ENCODE results near the gene RLF. TPM values are rescaled to one million over a fixed set of nuclear protein-coding genes. Genes with fewer than 3 reads are reported as not detected.

The RLF gene
- 29.2 TPM for total RNA-seq

- no peaks in the 10 kb centered on the region for H3K27me3 ChIP-seq (ENCODE audit: control insufficient read depth in 3 of 3, insufficient read depth in 3 of 3, low read length in 3 of 3)
- H3K9me3 ChIP-seq (ENCODE audit: control insufficient read depth in 3 of 3, low read length in 3 of 3): no peaks in the 10 kb centered on the region
- H3K9ac ChIP-seq (ENCODE audit: low read depth in 1 of 3, low read length in 3 of 3): peak within 1 kb of the TSS; percentile 97 to 99 (median 98)
- H3K4me1 ChIP-seq (ENCODE audit: control insufficient read depth in 3 of 3, insufficient read depth in 3 of 3, low read length in 3 of 3): peaks cover 5 to 27% (median 18%) of the 10 kb centered on the region in 3 donors
- peak within 1 kb of the TSS; percentile 82 to 95 (median 94) for H3K4me3 ChIP-seq (ENCODE audit: low read length in 3 of 3)
- H3K27ac ChIP-seq (ENCODE audit: low read depth, low read length): peak within 1 kb of the TSS; percentile 99
- no peaks in the 10 kb centered on the region for H3K36me3 ChIP-seq (ENCODE audit: control insufficient read depth in 3 of 3, insufficient read depth in 3 of 3, low read length in 3 of 3)
Measured at GRCh38 chr1:40161125-40161887, at the start of gene RLF. TSS of gene RLF (plus strand) at chr1:40161387. CDS start at chr1:40161400, 13 bp downstream.

GRCh38 chr1:40114400-40114799, 46.8 kb upstream of the RLF start:
- Histone ChIP-seq H3K27ac (ENCODE audit: low read depth, low read length) (no peak overlapping the region), H3K27me3 (ENCODE audit: control insufficient read depth in 3 of 3, insufficient read depth in 3 of 3, low read length in 3 of 3) (peaks cover 3 to 14% (median 4%) of the 10 kb centered on the region in 3 donors), H3K9ac (ENCODE audit: low read depth in 1 of 3, low read length in 3 of 3) (no peak overlapping the region), H3K9me3 (ENCODE audit: control insufficient read depth in 3 of 3, low read length in 3 of 3) (peaks cover 0 to 3% (median 0%) of the 10 kb centered on the region in 3 donors), H3K4me3 (ENCODE audit: low read length in 3 of 3) (no peak overlapping the region), H3K4me1 (ENCODE audit: control insufficient read depth in 3 of 3, insufficient read depth in 3 of 3, low read length in 3 of 3) (no peaks in the 10 kb centered on the region), H3K36me3 (ENCODE audit: control insufficient read depth in 3 of 3, insufficient read depth in 3 of 3, low read length in 3 of 3) (no peaks in the 10 kb centered on the region)

- Histone ChIP-seq H3K9me3 (ENCODE audit: control insufficient read depth in 3 of 3, low read length in 3 of 3) (no peaks in the 10 kb centered on the region), H3K4me1 (ENCODE audit: control insufficient read depth in 3 of 3, insufficient read depth in 3 of 3, low read length in 3 of 3) (no peaks in the 10 kb centered on the region), H3K27me3 (ENCODE audit: control insufficient read depth in 3 of 3, insufficient read depth in 3 of 3, low read length in 3 of 3) (peaks cover 3 to 8% (median 4%) of the 10 kb centered on the region in 3 donors), H3K4me3 (ENCODE audit: low read length in 3 of 3) (no peak overlapping the region), H3K27ac (ENCODE audit: low read depth, low read length) (no peak overlapping the region), H3K9ac (ENCODE audit: low read depth in 1 of 3, low read length in 3 of 3) (no peak overlapping the region), H3K36me3 (ENCODE audit: control insufficient read depth in 3 of 3, insufficient read depth in 3 of 3, low read length in 3 of 3) (no peaks in the 10 kb centered on the region)
Measured at GRCh38 chr1:40120128-40120527, 41.1 kb upstream of the RLF start.

GRCh38 chr1:40122855-40123254, 38.3 kb upstream of the RLF start:
- no peaks in the 10 kb centered on the region for H3K36me3 ChIP-seq (ENCODE audit: control insufficient read depth in 3 of 3, insufficient read depth in 3 of 3, low read length in 3 of 3)
- no peaks in the 10 kb centered on the region for H3K4me1 ChIP-seq (ENCODE audit: control insufficient read depth in 3 of 3, insufficient read depth in 3 of 3, low read length in 3 of 3)
- H3K27ac ChIP-seq (ENCODE audit: low read depth, low read length): no peak overlapping the region
- H3K9me3 ChIP-seq (ENCODE audit: control insufficient read depth in 3 of 3, low read length in 3 of 3): no peaks in the 10 kb centered on the region
- no peak overlapping the region for H3K4me3 ChIP-seq (ENCODE audit: low read length in 3 of 3)
- H3K27me3 ChIP-seq (ENCODE audit: control insufficient read depth in 3 of 3, insufficient read depth in 3 of 3, low read length in 3 of 3): peaks cover 3 to 8% (median 4%) of the 10 kb centered on the region in 3 donors
- no peak overlapping the region for H3K9ac ChIP-seq (ENCODE audit: low read depth in 1 of 3, low read length in 3 of 3)

GRCh38 chr1:40130892-40131291, 30.3 kb upstream of the RLF start:
- Histone ChIP-seq H3K27me3 (ENCODE audit: control insufficient read depth in 3 of 3, insufficient read depth in 3 of 3, low read length in 3 of 3) (peaks cover 14 to 22% (median 19%) of the 10 kb centered on the region in 3 donors), H3K4me1 (ENCODE audit: control insufficient read depth in 3 of 3, insufficient read depth in 3 of 3, low read length in 3 of 3) (peaks cover 0 to 6% (median 5%) of the 10 kb centered on the region in 3 donors), H3K9ac (ENCODE audit: low read depth in 1 of 3, low read length in 3 of 3) (no peak overlapping the region), H3K4me3 (ENCODE audit: low read length in 3 of 3) (no peak overlapping the region), H3K36me3 (ENCODE audit: control insufficient read depth in 3 of 3, insufficient read depth in 3 of 3, low read length in 3 of 3) (no peaks in the 10 kb centered on the region), H3K9me3 (ENCODE audit: control insufficient read depth in 3 of 3, low read length in 3 of 3) (peaks cover 0 to 9% (median 0%) of the 10 kb centered on the region in 3 donors), H3K27ac (ENCODE audit: low read depth, low read length) (no peak overlapping the region)

- Histone ChIP-seq H3K4me3 (ENCODE audit: low read length in 3 of 3) (peak overlapping the region in 2 of 3 donors; percentile 49 to 52), H3K9me3 (ENCODE audit: control insufficient read depth in 3 of 3, low read length in 3 of 3) (peaks cover 0 to 9% (median 0%) of the 10 kb centered on the region in 3 donors), H3K27ac (ENCODE audit: low read depth, low read length) (no peak overlapping the region), H3K9ac (ENCODE audit: low read depth in 1 of 3, low read length in 3 of 3) (peak overlapping the region; percentile 32 to 57 (median 50)), H3K27me3 (ENCODE audit: control insufficient read depth in 3 of 3, insufficient read depth in 3 of 3, low read length in 3 of 3) (peaks cover 19 to 22% (median 21%) of the 10 kb centered on the region in 3 donors), H3K36me3 (ENCODE audit: control insufficient read depth in 3 of 3, insufficient read depth in 3 of 3, low read length in 3 of 3) (no peaks in the 10 kb centered on the region), H3K4me1 (ENCODE audit: control insufficient read depth in 3 of 3, insufficient read depth in 3 of 3, low read length in 3 of 3) (peaks cover 0 to 6% (median 5%) of the 10 kb centered on the region in 3 donors)
Measured at GRCh38 chr1:40132383-40133311, 28.5 kb upstream of the RLF start.

GRCh38 chr1:40133312-40133665, 27.9 kb upstream of the RLF start:
- H3K27ac ChIP-seq (ENCODE audit: low read depth, low read length): no peak overlapping the region
- H3K9ac ChIP-seq (ENCODE audit: low read depth in 1 of 3, low read length in 3 of 3): no peak overlapping the region
- H3K9me3 ChIP-seq (ENCODE audit: control insufficient read depth in 3 of 3, low read length in 3 of 3): peaks cover 0 to 9% (median 0%) of the 10 kb centered on the region in 3 donors
- H3K4me3 ChIP-seq (ENCODE audit: low read length in 3 of 3): peak overlapping the region in 1 of 3 donors; percentile 52
- H3K36me3 ChIP-seq (ENCODE audit: control insufficient read depth in 3 of 3, insufficient read depth in 3 of 3, low read length in 3 of 3): no peaks in the 10 kb centered on the region
- H3K4me1 ChIP-seq (ENCODE audit: control insufficient read depth in 3 of 3, insufficient read depth in 3 of 3, low read length in 3 of 3): peaks cover 0 to 6% (median 5%) of the 10 kb centered on the region in 3 donors
- peaks cover 19 to 22% (median 21%) of the 10 kb centered on the region in 3 donors for H3K27me3 ChIP-seq (ENCODE audit: control insufficient read depth in 3 of 3, insufficient read depth in 3 of 3, low read length in 3 of 3)

- Histone ChIP-seq H3K9me3 (ENCODE audit: control insufficient read depth in 3 of 3, low read length in 3 of 3) (peaks cover 0 to 9% (median 0%) of the 10 kb centered on the region in 3 donors), H3K27ac (ENCODE audit: low read depth, low read length) (no peak overlapping the region), H3K9ac (ENCODE audit: low read depth in 1 of 3, low read length in 3 of 3) (no peak overlapping the region), H3K36me3 (ENCODE audit: control insufficient read depth in 3 of 3, insufficient read depth in 3 of 3, low read length in 3 of 3) (no peaks in the 10 kb centered on the region), H3K27me3 (ENCODE audit: control insufficient read depth in 3 of 3, insufficient read depth in 3 of 3, low read length in 3 of 3) (peaks cover 19 to 22% (median 21%) of the 10 kb centered on the region in 3 donors), H3K4me1 (ENCODE audit: control insufficient read depth in 3 of 3, insufficient read depth in 3 of 3, low read length in 3 of 3) (peaks cover 0 to 6% (median 5%) of the 10 kb centered on the region in 3 donors), H3K4me3 (ENCODE audit: low read length in 3 of 3) (no peak overlapping the region)
Measured at GRCh38 chr1:40133839-40134238, 27.3 kb upstream of the RLF start.

- Histone ChIP-seq H3K9ac (ENCODE audit: low read depth in 1 of 3, low read length in 3 of 3) (no peak overlapping the region), H3K4me1 (ENCODE audit: control insufficient read depth in 3 of 3, insufficient read depth in 3 of 3, low read length in 3 of 3) (no peaks in the 10 kb centered on the region), H3K27ac (ENCODE audit: low read depth, low read length) (no peak overlapping the region), H3K27me3 (ENCODE audit: control insufficient read depth in 3 of 3, insufficient read depth in 3 of 3, low read length in 3 of 3) (peaks cover 3 to 15% (median 6%) of the 10 kb centered on the region in 3 donors), H3K4me3 (ENCODE audit: low read length in 3 of 3) (no peak overlapping the region), H3K9me3 (ENCODE audit: control insufficient read depth in 3 of 3, low read length in 3 of 3) (no peaks in the 10 kb centered on the region), H3K36me3 (ENCODE audit: control insufficient read depth in 3 of 3, insufficient read depth in 3 of 3, low read length in 3 of 3) (no peaks in the 10 kb centered on the region)
Measured at GRCh38 chr1:40140211-40140973, 20.8 kb upstream of the RLF start.
